ENCODE measurements around the gene CDX1.

The CDX1 gene

DNA sequence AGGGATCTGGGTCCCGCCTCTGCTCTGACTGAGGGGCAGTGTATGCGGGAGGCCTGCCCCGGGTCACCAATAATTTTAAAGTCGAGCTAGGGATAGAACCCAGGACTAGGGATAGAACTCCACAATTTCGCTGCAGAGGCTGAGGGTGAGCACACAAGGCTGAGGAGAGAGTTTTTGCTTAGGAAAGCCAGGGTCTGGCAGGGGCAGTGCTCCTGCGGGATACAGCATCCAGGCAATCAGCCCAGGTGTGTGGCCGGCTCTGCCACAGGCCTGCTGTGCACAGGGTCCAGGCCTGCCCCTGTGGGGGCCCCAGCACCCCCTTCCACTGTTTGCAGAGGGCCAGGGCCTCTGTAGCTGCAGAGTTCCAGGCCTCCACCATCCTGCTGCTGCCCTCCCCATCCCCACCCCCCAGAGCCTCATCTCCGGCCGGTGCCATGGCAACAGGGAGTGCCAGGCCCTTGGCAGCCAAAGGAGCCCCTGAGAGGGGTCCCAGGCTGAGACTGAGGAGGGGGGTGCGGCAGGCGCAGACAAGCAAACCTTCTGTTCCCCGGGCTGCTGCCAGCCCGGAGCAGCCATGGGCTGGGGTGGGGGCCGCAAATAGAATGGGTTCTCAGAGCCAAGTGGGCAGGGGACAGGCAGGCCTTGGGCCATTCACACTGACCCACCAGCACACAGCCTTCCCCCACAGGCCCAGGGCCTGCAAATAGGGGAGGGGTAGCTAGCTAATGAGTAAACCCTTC is 19.5 kb upstream of the CDX1 start:
- no peak for DNase-seq

GRCh38 chr5:150147670-150148069 is 18.9 kb upstream of the CDX1 start:
- no peak for DNase-seq

DNA sequence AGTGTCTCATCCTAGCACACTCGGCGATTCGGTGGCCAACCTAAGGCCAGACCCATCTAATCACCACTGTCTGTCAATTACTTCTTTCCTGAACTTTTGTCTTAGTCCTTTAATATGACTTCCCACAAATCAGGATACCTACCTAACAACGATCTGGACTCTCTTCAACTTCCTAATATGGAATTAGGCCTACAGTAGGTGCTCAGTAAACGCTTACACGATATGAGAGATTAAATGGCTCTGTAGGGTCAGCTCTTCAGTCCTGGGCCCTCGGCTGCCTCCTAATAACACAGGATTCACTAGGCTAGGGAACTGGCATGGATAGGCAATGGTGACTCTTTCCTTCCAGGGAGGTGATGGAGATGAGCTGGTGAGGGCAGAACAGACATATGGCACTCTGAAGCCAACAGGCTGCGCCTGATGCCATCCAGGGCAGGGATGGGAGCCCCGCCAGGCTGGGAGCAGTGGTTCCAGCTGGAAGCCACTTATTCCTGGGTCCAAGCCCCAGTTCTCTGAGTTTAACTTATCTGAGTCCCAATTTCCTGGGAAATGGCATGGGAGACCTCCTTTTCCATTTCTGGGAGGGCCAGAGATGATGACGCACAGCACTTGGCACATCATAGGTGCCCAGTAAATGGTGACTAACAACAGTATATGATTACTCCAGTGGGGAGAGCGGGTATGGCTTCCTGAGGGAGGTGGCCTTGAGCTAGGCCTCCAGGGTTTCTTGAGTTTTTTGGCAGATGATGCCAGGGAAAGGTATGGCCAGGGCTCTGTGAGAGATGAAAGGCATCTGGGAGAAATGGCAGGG is 18.3 kb upstream of the CDX1 start:
- DNase-seq, result no peak

- DNase-seq, result no peak
These were observed 17.0 kb upstream of the CDX1 start for GRCh38 chr5:150149618-150150017.

DNA sequence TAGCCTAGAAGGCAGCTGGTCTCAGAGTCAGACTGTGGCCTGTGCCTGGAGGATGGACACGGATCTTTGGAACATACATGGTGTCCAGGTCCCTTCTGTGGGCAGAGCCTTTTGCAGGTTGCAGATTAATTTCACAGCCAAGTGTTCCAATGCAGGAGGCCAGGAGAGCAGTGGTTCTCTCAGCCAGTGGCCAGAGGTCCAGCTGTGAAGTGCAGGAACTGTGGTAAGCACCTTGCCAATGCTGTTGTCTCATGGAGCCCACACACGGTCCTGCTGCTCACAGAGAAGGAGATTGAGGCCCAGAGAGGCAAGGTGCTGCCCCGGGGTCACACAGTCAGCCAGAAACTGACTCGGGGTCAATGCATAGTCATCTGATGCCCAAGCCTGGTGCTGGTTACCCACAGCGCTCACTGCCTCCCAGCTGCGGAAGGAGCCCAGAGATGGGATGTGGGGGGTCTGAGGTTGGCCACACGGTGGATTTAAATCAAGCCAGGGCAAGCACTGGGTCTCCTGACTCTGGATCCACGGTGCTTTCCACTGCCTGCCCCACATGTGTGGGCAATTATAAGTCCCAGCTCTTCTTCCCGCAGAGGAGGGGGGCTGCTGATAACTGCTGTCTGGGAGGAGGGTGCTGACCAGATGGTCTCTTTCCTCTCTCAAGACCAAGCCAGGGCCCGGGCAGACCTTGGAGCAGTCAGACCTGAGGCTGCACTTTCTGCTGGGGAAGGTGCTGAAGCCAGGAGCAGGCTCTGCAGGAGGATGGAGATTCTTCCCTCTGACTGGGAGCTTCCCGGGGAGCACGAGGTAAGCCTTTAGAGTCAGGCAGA is 13.7 kb upstream of the CDX1 start:
- no peak for DNase-seq

DNA sequence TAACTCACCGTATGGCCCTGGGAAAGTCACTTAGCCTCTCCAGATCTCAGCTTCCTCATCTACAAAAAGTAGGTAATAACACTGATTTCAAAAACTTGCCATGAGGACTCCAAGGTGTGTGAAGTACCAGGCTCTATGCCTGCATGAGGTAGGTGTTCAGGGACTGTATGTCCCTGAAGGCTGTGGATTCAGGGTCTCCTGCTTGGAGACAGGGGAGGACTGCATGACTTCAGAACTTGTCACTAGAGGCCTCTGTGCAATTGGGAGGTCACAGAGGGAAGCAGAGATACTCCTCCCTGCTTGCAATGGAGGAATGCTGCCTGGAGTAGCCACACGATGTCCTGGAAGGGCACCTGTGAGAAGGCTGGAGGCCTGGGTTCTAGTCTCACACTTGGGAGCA is 13.1 kb upstream of the CDX1 start:
- DNase-seq, result no peak

DNA sequence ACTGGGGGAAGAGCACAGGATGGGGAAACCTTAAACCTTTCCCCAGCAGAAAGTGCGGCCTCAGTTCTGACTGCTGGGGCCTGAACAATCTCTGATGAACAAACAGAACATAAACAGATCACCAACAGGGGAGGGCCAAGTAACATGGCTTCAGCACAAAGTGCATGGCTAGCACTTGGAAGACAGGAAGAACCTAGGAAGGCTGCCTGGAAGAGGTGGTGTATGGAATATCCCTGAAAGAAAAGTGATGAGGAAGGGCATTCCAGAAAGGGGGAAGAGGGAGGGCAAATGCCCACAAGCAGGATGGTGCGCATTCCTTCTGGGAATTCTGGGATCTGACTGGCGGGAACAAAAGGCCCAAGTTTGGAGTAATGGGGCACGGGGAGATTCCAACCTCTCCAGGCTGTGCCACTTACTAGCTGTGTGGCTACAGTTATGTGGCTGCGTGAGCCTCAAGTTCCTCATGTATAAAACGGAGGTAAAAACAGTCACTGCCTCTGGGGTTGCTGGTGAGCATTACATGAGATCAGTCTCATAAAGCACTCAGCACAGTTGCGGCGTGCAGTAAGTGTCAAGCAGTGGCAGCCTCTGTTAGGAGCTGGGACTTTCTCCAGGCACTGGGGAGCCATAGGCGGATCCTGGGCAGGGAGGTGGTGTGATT is 12.5 kb upstream of the CDX1 start:
- DNase-seq, result no peak

- DNase-seq, result no peak
These were observed 11.9 kb upstream of the CDX1 start for GRCh38 chr5:150154618-150155128.

- no peak for DNase-seq
These were observed 11.1 kb upstream of the CDX1 start, which contains the start of gene PDGFRB for GRCh38 chr5:150155258-150156026. Gene PDGFRB, minus strand, starts transcription at chr5:150155845. Its CDS starts 18,798 bp downstream, at chr5:150137047.

- DNase-seq, result no peak
These were observed 10.6 kb upstream of the CDX1 start for GRCh38 chr5:150156027-150156368.

DNA sequence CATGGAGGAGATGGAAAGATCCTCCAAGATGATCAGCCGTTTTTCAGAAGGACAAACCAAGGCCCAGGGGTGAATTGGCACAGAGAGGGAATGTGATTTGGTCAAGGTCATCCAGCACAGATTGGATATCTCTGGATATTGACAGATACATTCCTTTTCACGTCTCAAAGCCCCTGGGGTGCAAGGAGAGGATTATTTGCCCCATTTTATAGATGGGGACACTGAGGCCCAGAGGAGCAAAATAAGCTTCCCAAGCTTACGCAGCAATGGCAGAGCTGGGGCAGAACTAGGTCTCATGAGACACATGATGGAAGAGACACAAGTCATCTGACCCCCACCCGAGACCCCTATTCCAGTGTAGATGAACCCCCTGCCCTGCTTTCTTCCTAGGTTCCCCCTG is 10.0 kb upstream of the CDX1 start:
- DNase-seq, result no peak

- no peak for DNase-seq
These were observed 9.4 kb upstream of the CDX1 start for GRCh38 chr5:150157168-150157567.

DNA sequence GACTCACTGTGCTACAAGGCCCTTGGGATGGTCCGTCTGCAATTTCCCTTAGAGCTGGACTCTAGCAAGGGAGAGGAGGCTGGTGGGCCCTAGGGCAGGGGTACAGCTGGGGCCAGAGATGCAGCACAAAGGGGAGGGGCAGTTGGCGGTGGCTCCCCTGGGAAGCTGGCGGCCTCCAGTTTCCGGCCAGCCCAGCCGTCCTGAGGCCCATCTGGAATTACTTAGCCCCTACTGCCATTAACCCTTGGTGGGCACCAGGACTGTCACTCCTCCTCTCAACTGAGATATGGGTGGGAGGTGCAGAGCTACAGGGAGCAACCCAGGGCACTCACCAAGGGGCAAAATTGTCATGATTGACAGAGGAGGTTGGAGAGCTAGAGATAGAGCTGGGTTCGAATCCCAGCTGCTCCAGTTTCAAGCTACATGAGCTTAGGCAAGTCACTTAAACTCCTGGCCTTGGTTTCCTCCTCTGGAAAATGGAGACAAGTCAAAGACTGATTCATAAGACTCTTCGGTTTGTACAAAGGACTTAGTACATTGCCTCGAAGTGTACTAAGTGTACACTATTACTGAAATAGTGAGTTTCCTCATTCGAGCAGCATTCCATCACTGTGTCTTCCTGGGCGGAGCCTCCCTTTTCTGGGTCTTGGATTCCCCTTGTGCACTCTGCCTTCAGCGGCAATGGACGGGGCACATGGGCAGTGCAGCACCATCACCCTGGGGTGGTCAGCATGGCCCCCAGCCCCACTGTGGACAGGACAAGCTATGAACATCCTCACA is 8.2 kb upstream of the CDX1 start:
- DNase-seq, result no peak

DNA sequence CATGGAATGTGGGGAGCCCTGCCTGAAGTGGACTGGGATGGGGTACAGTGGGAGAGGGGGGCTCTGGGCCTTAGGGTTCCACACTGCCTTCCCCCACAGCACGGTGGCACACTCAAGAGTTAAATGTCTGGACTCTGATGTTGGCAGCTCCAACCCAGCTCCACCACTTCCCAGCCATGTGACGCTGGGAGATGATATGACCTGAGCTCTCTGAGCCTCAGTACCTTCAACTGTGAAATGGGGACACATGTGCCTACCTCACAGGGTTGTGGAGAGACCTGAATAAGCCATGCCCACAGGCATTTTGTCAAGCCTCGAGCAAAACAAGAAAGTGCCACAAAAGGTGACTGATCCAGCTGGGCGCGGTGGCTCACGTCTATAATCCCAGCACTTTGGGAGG is 7.5 kb upstream of the CDX1 start:
- DNase-seq, result no peak

DNA sequence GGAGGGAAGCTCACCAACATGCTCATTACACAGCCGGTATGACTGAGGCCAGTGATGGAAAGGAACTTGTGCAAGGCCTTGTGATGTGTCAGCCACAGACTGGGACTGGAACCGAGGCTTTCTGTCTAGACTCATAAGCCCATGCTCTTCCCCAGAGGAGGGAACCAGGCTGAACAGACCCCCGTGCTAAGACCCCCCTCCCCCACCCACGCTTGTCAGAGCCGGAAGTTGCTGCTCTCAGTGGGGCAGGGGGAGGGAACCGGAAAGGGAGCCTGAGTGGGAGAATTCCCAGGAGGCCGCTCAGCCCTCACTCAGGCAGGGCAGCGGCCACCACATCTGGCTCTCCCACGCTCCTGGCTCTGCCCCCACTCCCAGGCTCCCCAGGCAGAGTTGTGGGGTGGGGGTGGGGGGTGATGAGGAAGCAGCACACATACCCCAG is 6.8 kb upstream of the CDX1 start:
- DNase-seq, result no peak

DNA sequence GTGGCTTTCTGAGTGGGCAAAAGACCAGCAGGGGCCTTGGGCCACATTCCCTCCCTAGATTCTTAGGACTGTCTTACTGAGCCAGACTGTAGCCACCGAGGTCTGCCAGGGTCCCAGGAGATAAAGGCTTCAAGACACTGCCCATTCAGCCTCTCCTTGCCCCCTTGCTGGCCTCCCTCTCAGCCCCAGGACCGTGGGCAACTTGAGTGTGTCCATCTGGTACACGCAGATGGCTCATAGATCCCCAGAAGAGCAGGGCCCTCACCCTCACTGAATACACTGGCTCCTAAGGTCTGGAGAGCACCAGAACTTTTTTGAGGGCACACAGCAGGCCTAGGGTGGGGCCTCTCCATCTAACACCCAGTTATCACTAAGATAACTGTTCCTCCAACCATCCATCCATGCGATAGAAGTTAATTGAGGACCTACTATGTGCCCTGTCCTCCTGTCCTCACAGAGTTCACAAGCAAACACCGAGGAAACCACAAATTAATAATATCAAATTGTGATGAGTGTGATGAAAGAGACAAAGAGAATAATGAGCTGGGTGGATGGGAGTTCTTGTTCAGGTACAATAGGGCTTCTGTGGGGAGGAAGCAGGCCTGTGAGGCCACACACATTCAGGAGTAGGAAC is 6.0 kb upstream of the CDX1 start:
- no peak for DNase-seq

GRCh38 chr5:150161242-150162141 is 5.1 kb upstream of the CDX1 start:
- DNase-seq, result peak; percentile 60

- no peak for DNase-seq
These were observed 4.5 kb upstream of the CDX1 start for GRCh38 chr5:150162142-150162513.

DNA sequence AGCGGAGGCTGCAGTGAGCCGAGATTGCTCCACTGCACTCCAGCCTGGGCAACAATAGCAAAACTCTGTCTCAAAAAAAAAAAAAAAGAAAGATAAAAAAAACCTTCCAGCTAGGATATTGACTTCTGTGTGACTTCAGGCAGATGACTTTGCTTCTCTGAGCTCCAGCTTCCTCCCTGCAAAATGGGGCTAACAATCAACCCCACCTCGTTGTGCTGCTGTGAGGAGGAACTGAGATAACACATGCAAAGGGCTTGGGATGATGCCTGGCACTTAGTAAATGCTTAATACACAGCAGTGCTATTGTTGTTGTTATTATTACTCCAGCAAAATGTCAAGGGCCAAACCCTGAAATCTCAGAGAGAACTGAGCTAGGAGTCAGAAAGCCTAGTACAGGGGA is 3.5 kb upstream of the CDX1 start:
- DNase-seq, result no peak
